ENCODE data around the gene WWOX. TPM values are rescaled to one million over a fixed set of nuclear protein-coding genes. Genes with fewer than 3 reads are reported as not detected.
A peak's percentile ranks its signal among the peaks of the same experiment; 100 is the strongest.

WWOX gene
- polyA plus RNA-seq, 4 donors: 4.9 to 15.8 (median 7.0) TPM

GRCh38 chr16:78464833-78465232 lies 365.4 kb downstream of the WWOX start:
- no peaks in the 10 kb centered on the region for H3K36me3 ChIP-seq (ENCODE audit: control insufficient read depth in 3 of 3, insufficient read depth in 2 of 3, low read depth in 1 of 3, low read length in 3 of 3)
- no peak overlapping the region for H3K4me3 ChIP-seq (ENCODE audit: low read depth in 1 of 3, low read length in 3 of 3)
- H3K9me3 ChIP-seq (ENCODE audit: control insufficient read depth in 2 of 2, insufficient read depth in 1 of 2, low read depth in 1 of 2, low read length in 1 of 2): peaks cover 0 to 10% of the 10 kb centered on the region in 2 donors
- H3K27ac ChIP-seq (ENCODE audit: low read depth in 1 of 3, low read length in 2 of 3): no peak overlapping the region
- no peaks in the 10 kb centered on the region for H3K4me1 ChIP-seq (ENCODE audit: control insufficient read depth in 3 of 3, insufficient read depth in 2 of 3, low read depth in 1 of 3, low read length in 2 of 3)
- WGBS, 3 donors: 84 to 95% (median 92%) methylated on average over 3 of the region's 3 CpGs
- FAIRE-seq: no peak
- DNase-seq: no peak
- no peaks in the 10 kb centered on the region for H3K27me3 ChIP-seq (ENCODE audit: control insufficient read depth in 3 of 3, insufficient read depth in 3 of 3, low read length in 3 of 3)

- Histone ChIP-seq H3K4me3 (ENCODE audit: low read depth in 1 of 3, low read length in 3 of 3) (no peak overlapping the region), H3K36me3 (ENCODE audit: control insufficient read depth in 3 of 3, insufficient read depth in 2 of 3, low read depth in 1 of 3, low read length in 3 of 3) (no peaks in the 10 kb centered on the region), H3K9me3 (ENCODE audit: control insufficient read depth in 2 of 2, insufficient read depth in 1 of 2, low read depth in 1 of 2, low read length in 1 of 2) (peaks cover 0 to 10% of the 10 kb centered on the region in 2 donors)
Measured at GRCh38 chr16:78465730-78466129, 366.3 kb downstream of the WWOX start.

GRCh38 chr16:78469787-78470186 lies 370.3 kb downstream of the WWOX start:
- Histone ChIP-seq H3K36me3 (ENCODE audit: control insufficient read depth in 3 of 3, insufficient read depth in 2 of 3, low read depth in 1 of 3, low read length in 3 of 3) (no peaks in the 10 kb centered on the region), H3K4me3 (ENCODE audit: low read depth in 1 of 3, low read length in 3 of 3) (no peak overlapping the region), H3K27me3 (ENCODE audit: control insufficient read depth in 3 of 3, insufficient read depth in 3 of 3, low read length in 3 of 3) (no peaks in the 10 kb centered on the region), H3K4me1 (ENCODE audit: control insufficient read depth in 3 of 3, insufficient read depth in 2 of 3, low read depth in 1 of 3, low read length in 2 of 3) (no peaks in the 10 kb centered on the region), H3K27ac (ENCODE audit: low read depth in 1 of 3, low read length in 2 of 3) (no peak overlapping the region), H3K9me3 (ENCODE audit: control insufficient read depth in 2 of 2, insufficient read depth in 1 of 2, low read depth in 1 of 2, low read length in 1 of 2) (peaks cover 0 to 5% of the 10 kb centered on the region in 2 donors)
- DNase-seq: no peak
- no peak for FAIRE-seq
- 92 to 94% (median 92%) methylated on average over 4 of the region's 4 CpGs for WGBS, 3 donors

More at GRCh38 chr16:78465730-78466129, 366.3 kb downstream of the WWOX start:
- Histone ChIP-seq H3K27ac (ENCODE audit: low read depth in 1 of 3, low read length in 2 of 3) (no peak overlapping the region), H3K27me3 (ENCODE audit: control insufficient read depth in 3 of 3, insufficient read depth in 3 of 3, low read length in 3 of 3) (no peaks in the 10 kb centered on the region), H3K4me1 (ENCODE audit: control insufficient read depth in 3 of 3, insufficient read depth in 2 of 3, low read depth in 1 of 3, low read length in 2 of 3) (no peaks in the 10 kb centered on the region)
- WGBS, 3 donors: 95 to 97% (median 96%) methylated on average over 6 of the region's 6 CpGs
- DNase-seq (no peak), FAIRE-seq (no peak)

- FAIRE-seq (no peak), DNase-seq (no peak)
- Histone ChIP-seq H3K36me3 (ENCODE audit: control insufficient read depth in 3 of 3, insufficient read depth in 2 of 3, low read depth in 1 of 3, low read length in 3 of 3) (no peaks in the 10 kb centered on the region), H3K27me3 (ENCODE audit: control insufficient read depth in 3 of 3, insufficient read depth in 3 of 3, low read length in 3 of 3) (no peaks in the 10 kb centered on the region), H3K4me3 (ENCODE audit: low read depth in 1 of 3, low read length in 3 of 3) (no peak overlapping the region), H3K4me1 (ENCODE audit: control insufficient read depth in 3 of 3, insufficient read depth in 2 of 3, low read depth in 1 of 3, low read length in 2 of 3) (no peaks in the 10 kb centered on the region), H3K27ac (ENCODE audit: low read depth in 1 of 3, low read length in 2 of 3) (no peak overlapping the region), H3K9me3 (ENCODE audit: control insufficient read depth in 2 of 2, insufficient read depth in 1 of 2, low read depth in 1 of 2, low read length in 1 of 2) (no peaks in the 10 kb centered on the region)
- WGBS, 3 donors: 83 to 89% (median 89%) methylated on average over 11 of the region's 11 CpGs
Measured at GRCh38 chr16:78473031-78473699, 373.7 kb downstream of the WWOX start.

GRCh38 chr16:78474762-78475161 lies 375.3 kb downstream of the WWOX start:
- Histone ChIP-seq H3K36me3 (ENCODE audit: control insufficient read depth in 3 of 3, insufficient read depth in 2 of 3, low read depth in 1 of 3, low read length in 3 of 3) (no peaks in the 10 kb centered on the region), H3K4me3 (ENCODE audit: low read depth in 1 of 3, low read length in 3 of 3) (no peak overlapping the region), H3K9me3 (ENCODE audit: control insufficient read depth in 2 of 2, insufficient read depth in 1 of 2, low read depth in 1 of 2, low read length in 1 of 2) (no peaks in the 10 kb centered on the region), H3K4me1 (ENCODE audit: control insufficient read depth in 3 of 3, insufficient read depth in 2 of 3, low read depth in 1 of 3, low read length in 2 of 3) (no peaks in the 10 kb centered on the region), H3K27ac (ENCODE audit: low read depth in 1 of 3, low read length in 2 of 3) (no peak overlapping the region), H3K27me3 (ENCODE audit: control insufficient read depth in 3 of 3, insufficient read depth in 3 of 3, low read length in 3 of 3) (no peaks in the 10 kb centered on the region)
- 90 to 96% (median 95%) methylated on average over 4 of the region's 4 CpGs for whole genome bisulfite sequencing, 3 donors
- FAIRE-seq (no peak), DNase-seq (no peak)

GRCh38 chr16:78476615-78477014 lies 377.2 kb downstream of the WWOX start:
- Histone ChIP-seq H3K36me3 (ENCODE audit: control insufficient read depth in 3 of 3, insufficient read depth in 2 of 3, low read depth in 1 of 3, low read length in 3 of 3) (no peaks in the 10 kb centered on the region), H3K27me3 (ENCODE audit: control insufficient read depth in 3 of 3, insufficient read depth in 3 of 3, low read length in 3 of 3) (no peaks in the 10 kb centered on the region), H3K27ac (ENCODE audit: low read depth in 1 of 3, low read length in 2 of 3) (no peak overlapping the region), H3K9me3 (ENCODE audit: control insufficient read depth in 2 of 2, insufficient read depth in 1 of 2, low read depth in 1 of 2, low read length in 1 of 2) (no peaks in the 10 kb centered on the region), H3K4me1 (ENCODE audit: control insufficient read depth in 3 of 3, insufficient read depth in 2 of 3, low read depth in 1 of 3, low read length in 2 of 3) (no peaks in the 10 kb centered on the region), H3K4me3 (ENCODE audit: low read depth in 1 of 3, low read length in 3 of 3) (no peak overlapping the region)
- DNase-seq (no peak), FAIRE-seq (no peak)
- 86 to 93% (median 89%) methylated on average over 7 of the region's 7 CpGs for WGBS, 3 donors

- Histone ChIP-seq H3K27me3 (ENCODE audit: control insufficient read depth in 3 of 3, insufficient read depth in 3 of 3, low read length in 3 of 3) (no peaks in the 10 kb centered on the region), H3K36me3 (ENCODE audit: control insufficient read depth in 3 of 3, insufficient read depth in 2 of 3, low read depth in 1 of 3, low read length in 3 of 3) (no peaks in the 10 kb centered on the region), H3K4me3 (ENCODE audit: low read depth in 1 of 3, low read length in 3 of 3) (no peak overlapping the region), H3K27ac (ENCODE audit: low read depth in 1 of 3, low read length in 2 of 3) (no peak overlapping the region), H3K4me1 (ENCODE audit: control insufficient read depth in 3 of 3, insufficient read depth in 2 of 3, low read depth in 1 of 3, low read length in 2 of 3) (peaks cover 0 to 4% (median 0%) of the 10 kb centered on the region in 3 donors), H3K9me3 (ENCODE audit: control insufficient read depth in 2 of 2, insufficient read depth in 1 of 2, low read depth in 1 of 2, low read length in 1 of 2) (no peaks in the 10 kb centered on the region)
- FAIRE-seq: no peak
- 76 to 86% (median 84%) methylated on average over 7 of the region's 7 CpGs for WGBS, 3 donors
- peak in 1 of 2 donors; percentile 41 for DNase-seq
Measured at GRCh38 chr16:78478267-78478861, 378.9 kb downstream of the WWOX start.

- Histone ChIP-seq H3K4me1 (ENCODE audit: control insufficient read depth in 3 of 3, insufficient read depth in 2 of 3, low read depth in 1 of 3, low read length in 2 of 3) (peaks cover 0 to 8% (median 0%) of the 10 kb centered on the region in 3 donors), H3K27ac (ENCODE audit: low read depth in 1 of 3, low read length in 2 of 3) (no peak overlapping the region), H3K27me3 (ENCODE audit: control insufficient read depth in 3 of 3, insufficient read depth in 3 of 3, low read length in 3 of 3) (no peaks in the 10 kb centered on the region), H3K9me3 (ENCODE audit: control insufficient read depth in 2 of 2, insufficient read depth in 1 of 2, low read depth in 1 of 2, low read length in 1 of 2) (no peaks in the 10 kb centered on the region), H3K4me3 (ENCODE audit: low read depth in 1 of 3, low read length in 3 of 3) (no peak overlapping the region), H3K36me3 (ENCODE audit: control insufficient read depth in 3 of 3, insufficient read depth in 2 of 3, low read depth in 1 of 3, low read length in 3 of 3) (no peaks in the 10 kb centered on the region)
- DNase-seq: no peak
- no peak for FAIRE-seq
- 88 to 97% (median 91%) methylated on average over 2 of the region's 2 CpGs for WGBS, 3 donors
Measured at GRCh38 chr16:78479723-78480122, 380.3 kb downstream of the WWOX start.
